Measurements from ENCODE around the gene TRAPPC6A. TPM values are rescaled to one million over a fixed set of nuclear protein-coding genes. Genes with fewer than 3 reads are reported as not detected.

Gene TRAPPC6A
- total and polyA plus RNA-seq, 2 of the 13 experiments (the other 11 are each of a cell fraction or from before 2014, with no cell fraction given) = 6.5 to 21.0 TPM

DNA sequence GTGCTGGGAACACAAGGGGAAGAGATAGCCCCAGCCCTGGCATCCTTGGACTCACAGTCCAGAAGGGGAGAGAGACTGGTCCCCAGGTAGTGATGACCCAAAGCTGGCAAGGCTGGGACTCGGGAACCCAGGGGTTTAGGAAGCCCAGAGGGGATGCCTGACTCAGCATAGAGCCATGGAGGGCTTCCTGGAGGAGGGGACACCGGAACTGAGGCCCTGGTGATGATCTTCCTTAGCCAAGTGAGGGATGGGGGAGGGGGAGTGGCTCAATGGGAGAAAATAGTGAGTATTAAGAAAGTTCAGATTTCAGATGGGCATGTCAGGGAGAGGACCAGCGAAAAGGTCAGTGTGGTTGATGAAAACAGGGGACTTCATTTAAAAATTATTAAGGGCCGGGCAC lies 40.4 kb upstream of the TRAPPC6A start:
- Histone ChIP-seq H2AFZ (ENCODE audit: low read length) (no peak overlapping the region), H3K9ac (ENCODE audit: insufficient read depth, low read depth, low read length) (no peak overlapping the region), H3K79me2 (ENCODE audit: insufficient read depth, low read length) (no peaks in the 10 kb centered on the region), H3K36me3 (replicated peaks in 1 of 2; ENCODE audit: control insufficient read depth in 1 of 2, insufficient read depth in 2 of 2, low read length in 2 of 2) (no peaks in the 10 kb centered on the region), H3K27ac (ENCODE audit: extremely low read length, insufficient read depth, low read length) (no peak overlapping the region), H3K27me3 (ENCODE audit: control insufficient read depth in 1 of 2, insufficient read depth in 2 of 2, low read length in 2 of 2) (peaks cover 15 to 65% of the 10 kb centered on the region in 2 experiments), H3K4me2 (ENCODE audit: low read depth, low read length) (no peak overlapping the region), H3K9me3 (ENCODE audit: low read length) (no peaks in the 10 kb centered on the region), H3K4me1 (ENCODE audit: insufficient read depth, low read length) (0 out of 2 replicates have a peak, but pooled peaks cover 8% of the 10 kb centered on the region), H3K4me3 (replicated peaks in 1 of 3; ENCODE audit: insufficient read depth in 1 of 3, low read depth in 2 of 3, low read length in 3 of 3) (no peak overlapping the region), H4K20me1 (ENCODE audit: insufficient read depth, low read length) (no peaks in the 10 kb centered on the region)
- intact Hi-C loops (cut with micrococcal nuclease; ENCODE audit: unreplicated experiment) = no loop called here
- in situ Hi-C loops (cut with HindIII; ENCODE audit: extremely low pct_ligation_motif_present, low pct_unique_long_range_greater_than_20kb) = no loop called here
- TF ChIP-seq, protein P1, sequence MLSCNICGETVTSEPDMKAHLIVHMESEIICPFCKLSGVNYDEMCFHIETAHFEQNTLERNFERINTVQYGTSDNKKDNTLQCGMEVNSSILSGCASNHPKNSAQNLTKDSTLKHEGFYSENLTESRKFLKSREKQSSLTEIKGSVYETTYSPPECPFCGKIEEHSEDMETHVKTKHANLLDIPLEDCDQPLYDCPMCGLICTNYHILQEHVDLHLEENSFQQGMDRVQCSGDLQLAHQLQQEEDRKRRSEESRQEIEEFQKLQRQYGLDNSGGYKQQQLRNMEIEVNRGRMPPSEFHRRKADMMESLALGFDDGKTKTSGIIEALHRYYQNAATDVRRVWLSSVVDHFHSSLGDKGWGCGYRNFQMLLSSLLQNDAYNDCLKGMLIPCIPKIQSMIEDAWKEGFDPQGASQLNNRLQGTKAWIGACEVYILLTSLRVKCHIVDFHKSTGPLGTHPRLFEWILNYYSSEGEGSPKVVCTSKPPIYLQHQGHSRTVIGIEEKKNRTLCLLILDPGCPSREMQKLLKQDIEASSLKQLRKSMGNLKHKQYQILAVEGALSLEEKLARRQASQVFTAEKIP (CRISPR knock-in tag; IDR thresholded peaks at IDR 0.05; ENCODE audit: borderline replicate concordance) = no peak
- no peak for TF ChIP-seq CENPT (CRISPR knock-in tag; IDR thresholded peaks at IDR 0.05; ENCODE audit: low read depth)
- TF ChIP-seq RFX3 (CRISPR knock-in tag; IDR thresholded peaks at IDR 0.05) = no peak
- no peak for TF ChIP-seq MATR3 (CRISPR knock-in tag; IDR thresholded peaks at IDR 0.05)
- TF ChIP-seq, protein P2, sequence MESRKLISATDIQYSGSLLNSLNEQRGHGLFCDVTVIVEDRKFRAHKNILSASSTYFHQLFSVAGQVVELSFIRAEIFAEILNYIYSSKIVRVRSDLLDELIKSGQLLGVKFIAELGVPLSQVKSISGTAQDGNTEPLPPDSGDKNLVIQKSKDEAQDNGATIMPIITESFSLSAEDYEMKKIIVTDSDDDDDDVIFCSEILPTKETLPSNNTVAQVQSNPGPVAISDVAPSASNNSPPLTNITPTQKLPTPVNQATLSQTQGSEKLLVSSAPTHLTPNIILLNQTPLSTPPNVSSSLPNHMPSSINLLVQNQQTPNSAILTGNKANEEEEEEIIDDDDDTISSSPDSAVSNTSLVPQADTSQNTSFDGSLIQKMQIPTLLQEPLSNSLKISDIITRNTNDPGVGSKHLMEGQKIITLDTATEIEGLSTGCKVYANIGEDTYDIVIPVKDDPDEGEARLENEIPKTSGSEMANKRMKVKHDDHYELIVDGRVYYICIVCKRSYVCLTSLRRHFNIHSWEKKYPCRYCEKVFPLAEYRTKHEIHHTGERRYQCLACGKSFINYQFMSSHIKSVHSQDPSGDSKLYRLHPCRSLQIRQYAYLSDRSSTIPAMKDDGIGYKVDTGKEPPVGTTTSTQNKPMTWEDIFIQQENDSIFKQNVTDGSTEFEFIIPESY (CRISPR knock-in tag; IDR thresholded peaks at IDR 0.05) = no peak
- no peak for TF ChIP-seq SALL2 (CRISPR knock-in tag; IDR thresholded peaks at IDR 0.05)
- TF ChIP-seq HHEX (CRISPR knock-in tag; IDR thresholded peaks at IDR 0.05) = no peak
- TF ChIP-seq NCOR1 (IDR thresholded peaks at IDR 0.05; ENCODE audit: borderline replicate concordance, low read length) = no peak
- TF ChIP-seq NFKBIZ (CRISPR knock-in tag; IDR thresholded peaks at IDR 0.05) = no peak
- TF ChIP-seq, protein P3, sequence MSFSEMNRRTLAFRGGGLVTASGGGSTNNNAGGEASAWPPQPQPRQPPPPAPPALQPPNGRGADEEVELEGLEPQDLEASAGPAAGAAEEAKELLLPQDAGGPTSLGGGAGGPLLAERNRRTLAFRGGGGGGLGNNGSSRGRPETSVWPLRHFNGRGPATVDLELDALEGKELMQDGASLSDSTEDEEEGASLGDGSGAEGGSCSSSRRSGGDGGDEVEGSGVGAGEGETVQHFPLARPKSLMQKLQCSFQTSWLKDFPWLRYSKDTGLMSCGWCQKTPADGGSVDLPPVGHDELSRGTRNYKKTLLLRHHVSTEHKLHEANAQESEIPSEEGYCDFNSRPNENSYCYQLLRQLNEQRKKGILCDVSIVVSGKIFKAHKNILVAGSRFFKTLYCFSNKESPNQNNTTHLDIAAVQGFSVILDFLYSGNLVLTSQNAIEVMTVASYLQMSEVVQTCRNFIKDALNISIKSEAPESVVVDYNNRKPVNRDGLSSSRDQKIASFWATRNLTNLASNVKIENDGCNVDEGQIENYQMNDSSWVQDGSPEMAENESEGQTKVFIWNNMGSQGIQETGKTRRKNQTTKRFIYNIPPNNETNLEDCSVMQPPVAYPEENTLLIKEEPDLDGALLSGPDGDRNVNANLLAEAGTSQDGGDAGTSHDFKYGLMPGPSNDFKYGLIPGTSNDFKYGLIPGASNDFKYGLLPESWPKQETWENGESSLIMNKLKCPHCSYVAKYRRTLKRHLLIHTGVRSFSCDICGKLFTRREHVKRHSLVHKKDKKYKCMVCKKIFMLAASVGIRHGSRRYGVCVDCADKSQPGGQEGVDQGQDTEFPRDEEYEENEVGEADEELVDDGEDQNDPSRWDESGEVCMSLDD (CRISPR knock-in tag; IDR thresholded peaks at IDR 0.05; ENCODE audit: borderline replicate concordance) = no peak
- no TSS peak for BruUV-seq (replicated peaks)
- DNase-seq (ENCODE audit: low spot score) (no peak), ATAC-seq (no peak), FAIRE-seq (no peak)
- CTCF ChIA-PET (ENCODE audit: low intra/inter-chr PET ratio, low total read pairs) = no interaction called here
- POLR2A ChIA-PET = interaction anchor here (0.7 kb wide), 1 partner anchor 15 kb away, joined by 3 read pairs; no protein-coding TSS in a partner anchor
- WGBS (ENCODE audit: low lambda C conversion rate) = 25% methylated on average over 4 of the region's 4 CpGs

Measured in HepG2 (cell line).